Liver (tissue), 9 donors: ENCODE measurements around the gene C9orf72. TPM values are rescaled to one million over a fixed set of nuclear protein-coding genes. Genes with fewer than 3 reads are reported as not detected.

ENCODE experiments used
- DNase-seq: peaks from one replicate; pipeline ENCODE4 v3.0.0-alpha.2; 2017; ENCODE audit warnings: low spot score
- H3K27ac ChIP-seq, 2 donors: one replicate each; pipeline ENCODE4 v1.7.0; 2013; ENCODE audit warnings: inconsistent platforms in 2 of 2, low read length in 2 of 2, control low read depth in 1 of 2, low read depth in 1 of 2, mild to moderate bottlenecking in 1 of 2
- H3K27me3 ChIP-seq, 4 donors: one replicate each; pipeline versions ENCODE4 v1.6.1 to v1.7.0; 2013; ENCODE audit warnings: low read length in 3 of 4, inconsistent platforms in 1 of 4, mild to moderate bottlenecking in 1 of 4, moderate library complexity in 1 of 4; ENCODE audit not compliant: control insufficient read depth in 4 of 4, insufficient read depth in 4 of 4
- H3K36me3 ChIP-seq, 4 donors: one replicate each; pipeline versions ENCODE4 v1.6.1 to v1.7.0; 2013; ENCODE audit warnings: low read length in 3 of 4, mild to moderate bottlenecking in 3 of 4, low read depth in 1 of 4, moderate library complexity in 1 of 4; ENCODE audit not compliant: control insufficient read depth in 4 of 4, insufficient read depth in 3 of 4
- H3K4me1 ChIP-seq, 4 donors: one replicate each; pipeline versions ENCODE4 v1.6.1 to v1.7.0; 2013; ENCODE audit warnings: low read length in 3 of 4, mild to moderate bottlenecking in 3 of 4, moderate library complexity in 1 of 4; ENCODE audit not compliant: control insufficient read depth in 4 of 4, insufficient read depth in 4 of 4
- H3K4me3 ChIP-seq, 3 donors: one replicate each; pipeline versions ENCODE4 v1.6.1 to v1.7.0; 2013; ENCODE audit warnings: low read length in 3 of 3, control low read depth in 1 of 3, low read depth in 1 of 3, mild to moderate bottlenecking in 1 of 3
- H3K9ac ChIP-seq, 2 donors: one replicate each; pipeline ENCODE4 v1.7.0; 2013; ENCODE audit warnings: low read length in 2 of 2, mild to moderate bottlenecking in 2 of 2, moderate library complexity in 2 of 2, control low read depth in 1 of 2, low read depth in 1 of 2
- H3K9me3 ChIP-seq, 4 donors: one replicate each; pipeline versions ENCODE4 v1.6.1 to v1.7.0; 2013; ENCODE audit warnings: low read length in 3 of 4; ENCODE audit not compliant: control insufficient read depth in 4 of 4
- EGR1 ChIP-seq, 2 donors: IDR thresholded peaks; 2 replicates each; pipeline ENCODE4 v1.6.1; 2016 to 2018; ENCODE audit warnings: antibody characterized with exemption in 2 of 2, low read depth in 2 of 2
- FOXA1 ChIP-seq: IDR thresholded peaks from 2 replicates; pipeline ENCODE4 v1.6.1; 2016; ENCODE audit warnings: antibody characterized with exemption
- FOXA2 ChIP-seq: IDR thresholded peaks from 2 replicates; pipeline ENCODE4 v1.6.1; 2016; ENCODE audit warnings: antibody characterized with exemption
- GABPA ChIP-seq, 2 donors: IDR thresholded peaks in 1 of 2; conservative IDR thresholded peaks in 1 of 2; 2 replicates each; pipeline ENCODE4 v1.6.1; 2016; ENCODE audit warnings: antibody characterized with exemption in 2 of 2, mild to moderate bottlenecking in 1 of 2, moderate library complexity in 1 of 2
- HNF4A ChIP-seq, 2 donors: conservative IDR thresholded peaks; 2 replicates each; pipeline ENCODE4 v1.6.1; 2016; ENCODE audit warnings: antibody characterized with exemption in 2 of 2, mild to moderate bottlenecking in 2 of 2
- HNF4G ChIP-seq: IDR thresholded peaks from 2 replicates; pipeline ENCODE4 v1.6.1; 2016; ENCODE audit warnings: antibody characterized with exemption
- JUND ChIP-seq, 2 donors: IDR thresholded peaks; 2 replicates each; pipeline ENCODE4 v1.6.1; 2016; ENCODE audit warnings: antibody characterized with exemption in 2 of 2
- MAX ChIP-seq: IDR thresholded peaks from 2 replicates; pipeline ENCODE4 v1.6.1; 2016; ENCODE audit warnings: antibody characterized with exemption
- NR2F2 ChIP-seq: IDR thresholded peaks from 2 replicates; pipeline ENCODE4 v1.6.1; 2016; ENCODE audit warnings: antibody characterized with exemption
- RAD21 ChIP-seq, 2 donors: IDR thresholded peaks; 2 replicates each; pipeline ENCODE4 v1.6.1; 2016; ENCODE audit warnings: antibody characterized with exemption in 2 of 2, mild to moderate bottlenecking in 2 of 2
- RXRA ChIP-seq, 2 donors: IDR thresholded peaks; 2 replicates each; pipeline ENCODE4 v1.6.1; 2017 to 2018; ENCODE audit warnings: antibody characterized with exemption in 2 of 2, mild to moderate bottlenecking in 1 of 2
- SP1 ChIP-seq: IDR thresholded peaks from 2 replicates; pipeline ENCODE4 v1.6.1; 2018; ENCODE audit warnings: antibody characterized with exemption, mild to moderate bottlenecking
- TAF1 ChIP-seq: conservative IDR thresholded peaks from 2 replicates; pipeline ENCODE4 v1.6.1; 2016; ENCODE audit warnings: antibody characterized with exemption, mild to moderate bottlenecking
- YY1 ChIP-seq: IDR thresholded peaks from 2 replicates; pipeline ENCODE4 v1.6.1; 2016; ENCODE audit warnings: antibody characterized with exemption, mild to moderate bottlenecking
- ZBTB33 ChIP-seq: IDR thresholded peaks from 2 replicates; pipeline ENCODE4 v1.6.1; 2016; ENCODE audit warnings: antibody characterized with exemption
- WGBS: extraction: QIAGEN DNeasy Blood & Tissue Kit; methylation state at CpG from one replicate; pipeline ENCODE4 v1.1.7; 2013; 5-methylcytosine and 5-hydroxymethylcytosine counted together
- polyA plus RNA-seq, 2 donors: library from polyadenylated mRNA; stranded (reverse) in 1 of 2; unstranded in 1 of 2; fragments of 200-250 nt in 1 of 2; fragments of >200 nt in 1 of 2; fragmentation: Nextera tagmentation in 1 of 2; extraction: Ambion mirVana in 1 of 2; gene quantifications; one replicate each; pipeline versions ENCODE4 v1.2.1 to v1.2.3, GENCODE V29; 2013 to 2015
- total RNA-seq, 2 donors: library from RNA; depleted of rRNA; stranded (reverse); fragments of >200 nt; gene quantifications; one replicate each; pipeline ENCODE4 v1.2.3, GENCODE V29; 2014
- TF ChIP-seq, protein P1 (sequence below): fragments of 150-350 bp; IDR thresholded peaks from 2 replicates; pipeline ENCODE4 v1.5.1; 2017; ENCODE audit warnings: improper control_type of control experiment, low read depth, low read length; ENCODE audit not compliant: missing input control
- TF ChIP-seq, protein P2 (sequence below): IDR thresholded peaks from 2 replicates; pipeline ENCODE4 v1.6.1; 2016; ENCODE audit warnings: antibody characterized with exemption, mild to moderate bottlenecking
- TF ChIP-seq, protein P3 (sequence below): IDR thresholded peaks from 2 replicates; pipeline ENCODE4 v1.6.1; 2016; ENCODE audit warnings: antibody characterized with exemption
- donor health status: healthy.
- donor health status: healthy.
- donor health status: healthy.
- donor health status: healthy.
- donor health status: healthy.

The C9orf72 gene
- total and polyA plus RNA-seq, 4 donors: 2.8 to 14.1 (median 8.6) TPM

DNA sequence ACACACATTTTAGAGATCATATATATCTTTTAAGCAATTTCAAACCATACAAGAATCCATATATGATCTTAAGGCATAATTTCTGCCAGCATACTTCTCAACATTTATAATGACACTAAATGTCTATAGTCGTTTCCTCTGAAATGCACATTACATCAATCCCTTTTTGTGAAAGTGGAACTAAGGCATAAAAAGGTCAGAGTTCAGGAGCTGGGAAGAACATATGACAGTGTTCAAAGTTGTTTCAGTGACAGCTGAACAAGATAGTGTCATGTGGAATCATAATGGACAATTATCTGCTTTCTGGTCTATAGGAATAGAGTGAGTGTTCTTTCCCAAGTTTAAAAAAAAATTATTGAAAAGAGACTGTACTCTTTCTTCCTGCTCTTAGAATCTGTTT is 41.2 kb downstream of the C9orf72 start:
- WGBS: 42% methylated on average over 1 of the region's 1 CpG
- Histone ChIP-seq H3K36me3 (peaks cover 0 to 2% (median 0%) of the 10 kb centered on the region in 4 donors), H3K4me1 (peaks cover 3 to 25% (median 13%) of the 10 kb centered on the region in 4 donors), H3K9me3 (no peaks in the 10 kb centered on the region), H3K27me3 (no peaks in the 10 kb centered on the region), H3K27ac (no peak overlapping the region), H3K4me3 (no peak overlapping the region), H3K9ac (no peak overlapping the region)
- DNase-seq: no peak
- no peak for TF ChIP-seq FOXA1
- TF ChIP-seq EGR1 (IDR thresholded peaks at IDR 0.05; ENCODE audit: low read depth in 2 of 2): no peak
- no peak for TF ChIP-seq SP1
- no peak for TF ChIP-seq GABPA (IDR thresholded peaks at IDR 0.05 in 1 of 2, conservative IDR thresholded peaks at IDR 0.05 in 1 of 2)
- TF ChIP-seq HNF4G: no peak
- TF ChIP-seq HNF4A (conservative IDR thresholded peaks at IDR 0.05): no peak
- no peak for TF ChIP-seq ZBTB33

DNA sequence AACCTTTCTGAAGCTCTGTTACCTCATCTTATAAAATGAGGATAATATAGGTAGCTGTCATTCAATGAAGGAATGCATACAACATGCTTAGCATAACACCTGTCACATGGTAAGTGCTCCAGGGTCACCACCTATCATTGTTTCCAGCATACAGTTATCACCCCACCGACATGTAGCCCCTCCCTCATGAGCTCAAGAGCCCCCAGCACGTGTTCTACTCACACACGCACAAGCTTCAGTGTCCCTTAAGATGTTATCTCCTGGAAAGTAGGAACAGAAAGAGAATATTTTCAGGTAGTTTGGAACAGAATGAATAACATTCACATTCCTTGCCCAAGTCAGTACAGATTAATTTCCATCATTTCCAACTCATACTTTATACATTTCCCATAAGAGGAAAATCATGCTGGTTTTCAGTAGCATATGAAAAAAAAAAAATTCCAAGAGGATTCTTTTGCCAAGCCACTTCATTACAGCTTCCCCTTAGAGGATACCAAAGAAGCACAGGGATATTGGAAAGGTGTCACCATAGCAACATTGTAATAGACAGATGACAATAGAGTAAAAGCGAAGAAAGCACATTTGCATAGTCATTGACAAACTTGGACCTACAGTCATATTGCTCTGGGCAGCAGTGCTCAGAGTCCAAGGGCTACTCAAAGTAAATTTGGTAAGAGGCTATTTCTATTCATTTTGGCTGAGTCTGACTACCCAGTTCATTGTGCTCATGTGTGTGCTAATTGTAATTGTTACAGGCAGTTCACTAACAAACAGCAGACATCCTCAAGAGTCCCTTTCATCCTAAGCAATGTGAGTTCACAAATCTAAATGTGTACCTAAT is 42.1 kb downstream of the C9orf72 start:
- peaks cover 3 to 23% (median 11%) of the 10 kb centered on the region in 4 donors for H3K4me1 ChIP-seq
- 75% methylated on average over 4 of the region's 4 CpGs for WGBS
- no peaks in the 10 kb centered on the region for H3K9me3 ChIP-seq
- no peaks in the 10 kb centered on the region for H3K27me3 ChIP-seq
- DNase-seq: no peak
- no peak overlapping the region for H3K4me3 ChIP-seq
- H3K36me3 ChIP-seq: peaks cover 0 to 2% (median 0%) of the 10 kb centered on the region in 4 donors
- H3K9ac ChIP-seq: no peak overlapping the region
- no peak overlapping the region for H3K27ac ChIP-seq
- TF ChIP-seq, protein P1, sequence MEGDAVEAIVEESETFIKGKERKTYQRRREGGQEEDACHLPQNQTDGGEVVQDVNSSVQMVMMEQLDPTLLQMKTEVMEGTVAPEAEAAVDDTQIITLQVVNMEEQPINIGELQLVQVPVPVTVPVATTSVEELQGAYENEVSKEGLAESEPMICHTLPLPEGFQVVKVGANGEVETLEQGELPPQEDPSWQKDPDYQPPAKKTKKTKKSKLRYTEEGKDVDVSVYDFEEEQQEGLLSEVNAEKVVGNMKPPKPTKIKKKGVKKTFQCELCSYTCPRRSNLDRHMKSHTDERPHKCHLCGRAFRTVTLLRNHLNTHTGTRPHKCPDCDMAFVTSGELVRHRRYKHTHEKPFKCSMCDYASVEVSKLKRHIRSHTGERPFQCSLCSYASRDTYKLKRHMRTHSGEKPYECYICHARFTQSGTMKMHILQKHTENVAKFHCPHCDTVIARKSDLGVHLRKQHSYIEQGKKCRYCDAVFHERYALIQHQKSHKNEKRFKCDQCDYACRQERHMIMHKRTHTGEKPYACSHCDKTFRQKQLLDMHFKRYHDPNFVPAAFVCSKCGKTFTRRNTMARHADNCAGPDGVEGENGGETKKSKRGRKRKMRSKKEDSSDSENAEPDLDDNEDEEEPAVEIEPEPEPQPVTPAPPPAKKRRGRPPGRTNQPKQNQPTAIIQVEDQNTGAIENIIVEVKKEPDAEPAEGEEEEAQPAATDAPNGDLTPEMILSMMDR: no peak
- TF ChIP-seq ZBTB33 (no peak), MAX (no peak), FOXA2 (peak; percentile 32), RXRA (IDR thresholded peaks at IDR 0.05) (peak in 1 of 2 donors; percentile 58), JUND (IDR thresholded peaks at IDR 0.05) (peak in 1 of 2 donors; percentile 23), HNF4G (no peak), HNF4A (conservative IDR thresholded peaks at IDR 0.05) (peak; percentile 63 to 78), EGR1 (IDR thresholded peaks at IDR 0.05; ENCODE audit: low read depth in 2 of 2) (no peak), SP1 (no peak), FOXA1 (no peak), GABPA (IDR thresholded peaks at IDR 0.05 in 1 of 2, conservative IDR thresholded peaks at IDR 0.05 in 1 of 2) (no peak), TAF1 (no peak), NR2F2 (no peak), YY1 (peak; percentile 14), RAD21 (IDR thresholded peaks at IDR 0.05) (no peak)
- TF ChIP-seq, protein P2, sequence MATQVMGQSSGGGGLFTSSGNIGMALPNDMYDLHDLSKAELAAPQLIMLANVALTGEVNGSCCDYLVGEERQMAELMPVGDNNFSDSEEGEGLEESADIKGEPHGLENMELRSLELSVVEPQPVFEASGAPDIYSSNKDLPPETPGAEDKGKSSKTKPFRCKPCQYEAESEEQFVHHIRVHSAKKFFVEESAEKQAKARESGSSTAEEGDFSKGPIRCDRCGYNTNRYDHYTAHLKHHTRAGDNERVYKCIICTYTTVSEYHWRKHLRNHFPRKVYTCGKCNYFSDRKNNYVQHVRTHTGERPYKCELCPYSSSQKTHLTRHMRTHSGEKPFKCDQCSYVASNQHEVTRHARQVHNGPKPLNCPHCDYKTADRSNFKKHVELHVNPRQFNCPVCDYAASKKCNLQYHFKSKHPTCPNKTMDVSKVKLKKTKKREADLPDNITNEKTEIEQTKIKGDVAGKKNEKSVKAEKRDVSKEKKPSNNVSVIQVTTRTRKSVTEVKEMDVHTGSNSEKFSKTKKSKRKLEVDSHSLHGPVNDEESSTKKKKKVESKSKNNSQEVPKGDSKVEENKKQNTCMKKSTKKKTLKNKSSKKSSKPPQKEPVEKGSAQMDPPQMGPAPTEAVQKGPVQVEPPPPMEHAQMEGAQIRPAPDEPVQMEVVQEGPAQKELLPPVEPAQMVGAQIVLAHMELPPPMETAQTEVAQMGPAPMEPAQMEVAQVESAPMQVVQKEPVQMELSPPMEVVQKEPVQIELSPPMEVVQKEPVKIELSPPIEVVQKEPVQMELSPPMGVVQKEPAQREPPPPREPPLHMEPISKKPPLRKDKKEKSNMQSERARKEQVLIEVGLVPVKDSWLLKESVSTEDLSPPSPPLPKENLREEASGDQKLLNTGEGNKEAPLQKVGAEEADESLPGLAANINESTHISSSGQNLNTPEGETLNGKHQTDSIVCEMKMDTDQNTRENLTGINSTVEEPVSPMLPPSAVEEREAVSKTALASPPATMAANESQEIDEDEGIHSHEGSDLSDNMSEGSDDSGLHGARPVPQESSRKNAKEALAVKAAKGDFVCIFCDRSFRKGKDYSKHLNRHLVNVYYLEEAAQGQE: no peak
- TF ChIP-seq, protein P3, sequence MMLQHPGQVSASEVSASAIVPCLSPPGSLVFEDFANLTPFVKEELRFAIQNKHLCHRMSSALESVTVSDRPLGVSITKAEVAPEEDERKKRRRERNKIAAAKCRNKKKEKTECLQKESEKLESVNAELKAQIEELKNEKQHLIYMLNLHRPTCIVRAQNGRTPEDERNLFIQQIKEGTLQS: no peak
